HG03025 (cell line): Measurements from ENCODE around the gene KCNRG.
"Not testable (repeated sequence)": the region's sequence is repeated elsewhere in the genome, so short reads cannot be mapped to it uniquely, and the experiment has no call there.

ENCODE experiments used
- ATAC-seq: cut with Tn5 transposase; IDR thresholded peaks from one replicate; pipeline ENCODE4 v1.9.1; 2021; ENCODE audit warnings: mild to moderate bottlenecking, moderate library complexity; ENCODE audit not compliant: unreplicated experiment, low FRiP score

The KCNRG gene

DNA sequence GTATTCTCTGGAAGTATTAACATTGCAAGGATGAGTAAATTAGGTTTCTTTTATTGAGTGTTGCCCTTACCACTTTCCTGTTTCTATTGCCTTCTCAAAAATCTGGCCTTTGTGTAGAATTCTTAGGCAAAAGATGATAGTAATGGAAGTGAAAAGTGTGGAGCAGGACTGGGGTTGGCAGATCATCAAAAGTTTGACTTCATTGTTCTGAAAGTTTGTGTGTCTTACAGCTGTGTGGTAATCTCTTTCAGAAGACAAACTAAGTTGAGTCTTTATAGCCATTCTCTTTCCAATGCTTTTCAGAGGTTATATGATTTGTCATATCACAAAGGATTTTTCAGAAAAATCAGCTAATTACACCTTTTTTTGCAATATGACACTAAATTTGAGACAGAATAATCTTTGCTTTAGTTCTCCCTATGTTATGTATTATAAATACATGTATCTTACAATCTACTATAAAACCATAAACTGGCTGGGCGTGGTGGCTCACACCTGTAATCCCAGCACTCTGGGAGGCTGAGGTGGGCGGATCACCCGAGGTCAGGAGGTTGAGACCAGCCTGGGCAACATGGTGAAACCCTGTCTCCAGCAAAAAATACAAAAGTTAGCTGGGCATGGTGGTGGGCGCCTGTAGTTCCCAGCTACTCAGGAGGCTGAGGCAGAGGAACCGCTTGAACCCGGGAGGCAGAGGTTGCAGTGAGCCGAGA lies 8.7 kb upstream of the KCNRG start:
- no peak for ATAC-seq

DNA sequence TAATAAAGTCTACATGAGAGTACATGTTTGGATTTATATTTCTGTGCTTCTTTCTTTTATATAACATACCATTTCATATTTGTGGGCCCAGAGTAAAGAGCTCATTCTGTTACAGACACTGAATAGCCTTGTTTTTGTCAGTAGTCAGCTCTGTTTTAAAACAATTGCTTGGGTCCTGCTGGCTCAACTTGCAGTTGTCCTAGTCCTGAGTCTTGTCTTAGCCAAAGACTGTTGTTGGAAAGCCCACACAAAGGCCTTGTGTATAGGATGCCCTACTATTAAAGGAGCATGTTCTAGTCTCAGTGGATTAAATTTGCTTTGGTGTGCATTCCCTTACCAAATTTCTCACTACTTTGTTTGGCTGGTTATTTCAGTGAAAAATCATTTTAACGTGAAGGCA lies 3.8 kb upstream of the KCNRG start:
- ATAC-seq = no peak

DNA sequence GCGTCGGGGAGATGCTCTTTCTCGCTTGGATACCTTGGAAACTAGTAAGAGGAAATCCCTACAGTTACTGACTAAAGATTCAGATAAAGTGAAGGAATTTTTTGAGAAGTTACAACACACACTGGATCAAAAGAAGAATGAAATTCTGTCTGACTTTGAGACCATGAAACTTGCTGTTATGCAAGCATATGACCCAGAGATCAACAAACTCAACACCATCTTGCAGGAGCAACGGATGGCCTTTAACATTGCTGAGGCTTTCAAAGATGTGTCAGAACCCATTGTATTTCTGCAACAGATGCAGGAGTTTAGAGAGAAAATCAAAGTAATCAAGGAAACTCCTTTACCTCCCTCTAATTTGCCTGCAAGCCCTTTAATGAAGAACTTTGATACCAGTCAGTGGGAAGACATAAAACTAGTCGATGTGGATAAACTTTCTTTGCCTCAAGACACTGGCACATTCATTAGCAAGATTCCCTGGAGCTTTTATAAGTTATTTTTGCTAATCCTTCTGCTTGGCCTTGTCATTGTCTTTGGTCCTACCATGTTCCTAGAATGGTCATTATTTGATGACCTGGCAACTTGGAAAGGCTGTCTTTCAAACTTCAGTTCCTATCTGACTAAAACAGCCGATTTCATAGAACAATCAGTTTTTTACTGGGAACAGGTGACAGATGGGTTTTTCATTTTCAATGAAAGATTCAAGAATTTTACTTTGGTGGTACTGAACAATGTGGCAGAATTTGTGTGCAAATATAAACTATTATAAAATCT lies 2.7 kb upstream of the KCNRG start:
- no peak for ATAC-seq

DNA sequence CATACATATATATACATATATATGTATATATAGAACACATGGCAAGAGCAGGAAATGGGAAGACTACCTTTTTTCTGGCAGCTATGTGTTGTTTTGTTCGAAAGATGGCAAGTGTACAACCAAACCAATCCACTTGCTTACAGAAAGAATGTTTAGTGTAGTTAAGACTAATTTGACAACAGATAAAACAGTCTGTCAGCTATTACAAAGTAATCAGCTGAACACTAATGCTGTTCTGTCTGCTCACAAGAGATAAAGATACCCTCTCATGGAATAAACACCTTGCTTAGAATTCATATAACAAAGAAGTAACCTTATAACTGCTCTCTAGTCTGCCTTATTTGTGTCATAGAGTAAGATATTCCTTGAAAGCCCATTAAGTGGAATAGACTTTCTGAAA lies 858 bp upstream of the KCNRG start:
- no peak for ATAC-seq

DNA sequence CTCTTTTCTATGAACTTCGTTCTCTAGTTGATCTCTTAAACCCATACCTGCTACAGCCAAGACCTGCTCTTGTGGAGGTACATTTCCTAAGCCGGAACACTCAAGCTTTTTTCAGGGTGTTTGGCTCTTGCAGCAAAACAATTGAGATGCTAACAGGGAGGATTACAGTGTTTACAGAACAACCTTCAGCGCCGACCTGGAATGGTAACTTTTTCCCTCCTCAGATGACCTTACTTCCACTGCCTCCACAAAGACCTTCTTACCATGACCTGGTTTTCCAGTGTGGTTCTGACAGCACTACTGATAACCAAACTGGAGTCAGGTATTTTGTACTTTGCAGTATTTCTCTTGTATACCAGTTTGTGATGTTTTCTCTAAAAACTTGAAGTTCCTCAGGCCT lies 506 bp downstream of the KCNRG start:
- ATAC-seq = no peak

DNA sequence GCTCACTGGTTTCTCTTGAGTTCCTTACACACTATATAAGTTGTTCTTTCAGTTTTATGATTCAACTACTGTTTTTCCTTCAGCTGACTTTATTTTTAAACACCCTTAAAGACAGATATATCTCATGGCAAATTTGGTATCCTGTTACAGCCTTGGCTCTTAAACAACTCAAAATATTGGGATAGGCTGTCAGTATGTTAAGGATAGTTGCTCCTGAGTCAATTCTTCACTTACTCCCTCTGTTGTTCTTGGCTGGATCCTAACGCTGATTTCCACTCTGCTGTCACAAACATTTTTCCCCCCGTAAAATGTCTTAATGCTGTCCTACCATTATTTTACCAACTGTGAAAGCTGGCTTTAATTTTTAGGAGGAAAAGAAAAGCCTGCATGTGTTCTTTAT lies 1.2 kb downstream of the KCNRG start:
- no peak for ATAC-seq

DNA sequence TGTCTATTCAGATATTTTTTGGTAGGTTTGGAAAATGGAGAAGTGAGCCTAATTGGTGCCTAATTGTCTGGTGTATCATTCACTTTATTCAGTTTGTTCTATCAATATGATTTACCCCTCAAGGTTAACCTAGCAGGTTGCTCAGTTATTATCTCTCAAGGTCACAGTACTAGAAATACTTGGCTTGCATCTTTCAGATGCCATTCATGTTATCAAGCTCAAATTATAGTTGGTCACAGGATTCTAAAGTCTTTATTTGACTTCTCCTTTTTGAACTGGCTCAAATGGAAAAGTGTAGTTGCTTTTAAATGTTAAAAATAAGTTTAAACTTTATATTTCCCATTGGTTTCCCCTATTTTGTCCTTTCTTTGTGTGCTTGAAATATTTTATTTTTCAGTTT lies 2.6 kb downstream of the KCNRG start:
- ATAC-seq = no peak

DNA sequence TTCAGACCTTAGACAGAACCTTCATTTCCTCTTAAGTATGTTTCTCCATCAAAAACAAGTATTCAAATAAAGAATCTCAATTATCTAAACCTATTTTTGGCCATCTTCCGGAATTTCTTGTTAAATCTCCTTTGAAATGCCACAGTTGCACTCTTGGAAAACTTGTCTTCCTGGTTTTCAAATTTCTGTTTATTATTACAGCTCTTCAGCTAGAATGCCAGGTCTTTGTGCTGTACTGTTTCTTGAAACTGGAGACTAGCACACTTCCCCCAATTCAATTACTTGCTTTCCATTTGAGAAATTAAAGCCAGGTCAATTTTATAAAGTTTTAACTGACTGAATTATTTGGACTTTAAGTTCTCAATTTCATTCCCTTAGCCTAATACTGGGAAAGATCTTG lies 10.2 kb downstream of the KCNRG start:
- ATAC-seq = no peak

DNA sequence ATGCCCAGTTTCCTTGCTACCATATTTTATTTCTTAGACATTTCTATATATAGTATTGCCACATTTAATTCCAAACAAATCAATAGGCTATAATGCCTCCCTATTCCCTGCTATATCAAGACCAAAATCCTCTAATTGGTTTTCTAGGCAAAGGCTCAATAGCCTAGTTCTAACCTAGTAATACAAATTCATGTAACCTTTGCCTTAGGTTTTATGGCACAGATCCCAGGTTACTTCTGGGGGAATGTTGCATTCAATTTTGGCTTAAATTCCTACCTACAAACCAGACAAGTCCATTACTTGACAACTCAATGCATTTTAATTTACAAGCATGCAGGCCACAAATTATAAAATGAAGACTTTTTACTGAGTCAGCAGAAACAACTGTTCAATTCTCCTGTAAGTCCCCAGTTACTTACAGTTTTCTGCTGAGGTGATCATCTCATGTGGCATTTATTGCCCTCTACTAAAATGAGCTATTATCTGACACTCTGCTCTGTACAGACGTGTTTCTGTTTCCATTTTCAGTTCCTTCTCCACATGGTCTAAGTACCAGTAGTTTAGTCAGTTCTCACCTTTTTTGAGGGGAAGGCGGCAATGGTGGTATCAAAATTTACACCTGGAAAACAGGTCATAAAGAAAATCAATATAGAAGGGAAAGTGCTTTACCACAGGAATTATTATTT lies 11.7 kb downstream of the KCNRG start:
- peak; percentile 97 for ATAC-seq

DNA sequence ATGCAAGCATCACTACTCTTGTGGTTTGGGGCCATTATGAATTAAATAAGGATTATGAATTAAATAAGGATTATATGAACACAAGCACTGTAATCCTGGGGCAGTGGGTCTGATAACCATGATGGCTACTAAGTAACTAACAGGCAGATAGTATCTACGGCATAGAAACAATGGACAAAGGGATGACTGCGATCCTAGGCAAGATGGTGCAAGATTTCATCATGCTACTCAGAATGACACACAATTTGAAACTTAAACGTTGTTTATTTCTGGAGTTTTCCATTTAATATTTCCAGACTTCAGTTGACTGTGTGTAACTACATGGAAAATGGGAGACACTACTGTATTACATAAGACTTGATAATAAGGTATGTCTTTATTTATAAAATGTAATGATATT lies 15.1 kb downstream of the KCNRG start:
- no peak for ATAC-seq

DNA sequence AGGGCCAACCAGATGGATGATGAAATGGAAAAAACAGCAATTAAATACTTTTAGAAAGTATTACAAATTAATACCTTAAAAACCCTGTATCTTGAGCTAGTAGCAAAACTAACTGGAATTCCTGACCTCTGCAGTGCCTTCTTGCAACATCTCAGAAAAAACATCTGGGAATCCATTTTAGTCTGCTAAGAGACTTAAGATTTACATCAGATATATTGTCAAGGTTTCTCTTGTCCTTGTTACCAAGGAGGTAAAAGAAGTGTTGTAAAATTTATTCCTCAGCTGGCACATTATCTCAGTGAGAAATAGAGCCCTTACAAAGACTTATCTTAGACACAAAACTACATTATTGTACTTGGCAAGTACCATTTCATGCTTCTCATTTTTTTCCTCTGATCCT lies 18.5 kb downstream of the KCNRG start:
- ATAC-seq = no peak

DNA sequence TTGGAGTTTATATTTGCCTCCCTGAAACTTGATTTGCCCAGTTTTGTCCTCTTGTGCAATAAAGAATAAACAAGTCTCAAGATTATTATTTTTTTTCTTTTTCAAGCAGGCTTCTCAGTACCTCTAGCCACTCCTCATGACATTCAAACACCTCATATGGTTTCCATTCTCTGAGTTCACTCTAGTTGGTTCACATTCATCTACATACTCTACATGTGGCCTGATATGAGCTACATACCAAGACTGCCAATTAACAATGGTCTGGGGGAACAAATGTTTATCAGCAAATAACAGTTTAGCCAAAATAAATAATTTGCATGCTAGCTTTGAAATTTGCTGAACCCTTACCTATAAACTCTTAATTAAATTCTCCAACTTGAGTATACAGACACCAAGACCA lies 22.5 kb downstream of the KCNRG start:
- no peak for ATAC-seq

DNA sequence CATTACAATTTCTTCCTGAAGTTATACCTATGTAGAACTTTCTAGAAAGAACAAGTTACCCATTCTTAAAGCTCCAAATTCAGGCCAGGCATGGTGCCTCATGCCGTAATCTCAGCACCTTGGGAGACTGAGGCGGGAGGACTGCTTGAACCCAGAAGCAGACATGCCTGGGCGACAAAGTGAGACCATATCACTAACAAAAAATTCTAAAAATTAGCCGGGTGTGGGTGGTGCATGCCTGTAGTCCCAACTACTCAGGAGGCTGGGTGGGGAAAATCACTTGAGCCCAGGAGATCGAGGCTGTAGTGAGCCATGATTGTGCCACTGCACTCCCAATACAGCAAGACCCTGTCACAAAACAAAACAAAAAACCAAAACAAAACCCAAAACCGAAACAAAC lies 23.0 kb downstream of the KCNRG start:
- ATAC-seq = no peak

DNA sequence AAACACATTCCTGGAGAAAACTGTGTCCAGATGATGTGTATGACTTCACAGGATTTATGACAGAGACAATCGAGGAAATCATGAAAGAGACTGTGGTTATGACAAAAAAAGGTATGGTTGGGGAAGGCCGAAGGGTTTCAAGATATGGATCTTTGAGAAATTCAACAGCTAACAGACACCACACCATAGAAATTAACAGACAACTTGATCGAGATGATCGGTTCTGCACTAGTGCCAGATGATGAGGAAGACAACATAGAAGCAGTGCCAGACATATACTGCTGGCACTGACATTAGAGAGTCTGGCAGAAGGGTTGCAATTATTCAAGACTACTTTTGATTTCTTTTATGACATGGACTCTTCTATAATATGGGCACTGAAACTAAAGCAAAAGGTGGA lies 37.2 kb downstream of the KCNRG start:
- no peak for ATAC-seq

DNA sequence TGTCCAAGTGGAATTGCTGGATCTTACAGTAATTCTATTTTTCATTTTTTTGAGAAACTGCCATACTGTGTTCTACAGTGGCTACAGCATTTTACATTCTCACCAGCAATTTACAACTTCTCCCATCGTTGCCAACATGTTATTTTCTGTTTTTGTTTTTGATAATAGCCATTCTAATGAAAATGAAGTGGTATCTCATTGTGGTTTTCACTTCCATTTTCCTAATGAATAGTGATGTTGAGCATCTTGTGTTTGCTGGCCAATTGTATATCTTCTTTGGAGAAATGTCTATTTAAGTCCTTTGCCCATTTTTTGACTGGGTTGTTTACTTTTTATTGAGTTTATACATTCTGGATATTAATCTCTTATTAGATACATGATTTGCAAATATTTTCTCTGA lies 38.6 kb downstream of the KCNRG start:
- ATAC-seq = no peak

DNA sequence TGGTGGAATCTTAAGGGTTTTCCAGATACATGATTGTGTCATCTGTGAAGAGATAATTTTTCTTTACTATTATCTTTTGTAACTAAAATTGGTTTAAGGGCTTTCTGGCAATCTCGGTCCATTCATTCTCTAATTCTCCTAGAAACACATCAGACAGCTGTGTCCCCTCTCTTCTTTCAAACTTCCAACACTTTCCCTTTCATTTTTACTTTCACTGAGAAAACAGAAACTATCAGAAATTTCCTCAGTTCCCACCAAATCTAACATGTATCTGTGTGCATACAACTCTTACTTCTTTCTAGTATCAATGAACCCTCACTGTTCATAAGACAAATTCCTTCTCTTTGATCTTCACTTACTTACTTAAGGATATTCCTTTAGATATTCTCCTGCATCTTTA lies 40.2 kb downstream of the KCNRG start:
- ATAC-seq = no peak

DNA sequence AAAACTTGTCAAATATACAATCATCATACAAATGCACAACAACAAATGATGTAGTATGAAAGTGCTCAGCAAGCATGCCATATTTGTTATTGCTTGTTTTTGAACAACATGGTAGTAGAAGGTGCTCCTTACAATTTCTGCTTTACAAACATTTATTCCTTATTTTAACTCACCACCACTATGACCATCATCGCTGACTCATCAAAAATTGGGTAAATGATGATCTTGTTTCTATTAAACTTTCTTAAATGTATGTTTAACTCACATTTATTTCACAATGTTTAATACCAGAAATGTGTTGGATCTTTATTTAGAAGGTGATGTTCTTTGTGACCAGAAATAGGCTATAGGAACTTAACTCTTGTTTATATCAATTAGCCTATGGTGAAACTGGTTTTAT lies 45.5 kb downstream of the KCNRG start:
- no peak for ATAC-seq

DNA sequence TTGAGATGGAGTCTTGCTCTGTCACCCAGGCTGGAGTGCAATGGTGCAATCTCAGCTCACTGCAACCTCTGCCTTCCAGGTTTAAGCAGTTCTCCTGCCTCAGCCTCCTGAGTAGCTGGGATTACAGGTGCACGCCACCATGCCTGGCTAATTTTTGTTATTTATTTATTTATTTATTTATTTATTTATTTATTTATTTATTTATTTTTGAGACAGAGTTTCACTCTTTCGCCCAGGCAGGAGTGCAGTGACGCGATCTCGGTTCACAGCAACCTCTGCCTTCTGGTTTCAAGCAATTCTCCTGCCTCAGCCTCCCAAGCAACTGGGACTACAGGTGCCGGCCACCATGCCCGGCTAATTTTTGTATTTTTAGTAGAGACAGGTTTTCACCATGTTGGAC lies 47.1 kb downstream of the KCNRG start:
- not testable (repeated sequence) for ATAC-seq

DNA sequence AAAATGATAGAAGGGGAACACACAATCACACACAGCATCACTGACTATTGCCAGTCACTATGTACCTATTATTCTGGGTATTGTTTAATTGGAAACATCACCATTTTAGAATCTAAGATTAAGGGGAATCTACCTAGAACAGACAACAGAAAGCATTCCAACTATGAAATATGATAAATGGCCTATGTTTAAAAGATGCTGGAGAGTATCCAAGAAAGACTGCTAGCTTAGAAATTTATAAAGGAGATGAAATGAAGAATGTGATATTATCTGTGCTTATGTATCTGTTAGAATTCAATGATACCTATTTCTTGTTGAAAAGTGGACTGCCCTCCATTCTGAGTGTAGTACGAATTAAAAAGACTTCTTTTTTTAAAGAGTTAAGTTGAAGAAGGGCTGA lies 50.5 kb downstream of the KCNRG start:
- no peak for ATAC-seq

DNA sequence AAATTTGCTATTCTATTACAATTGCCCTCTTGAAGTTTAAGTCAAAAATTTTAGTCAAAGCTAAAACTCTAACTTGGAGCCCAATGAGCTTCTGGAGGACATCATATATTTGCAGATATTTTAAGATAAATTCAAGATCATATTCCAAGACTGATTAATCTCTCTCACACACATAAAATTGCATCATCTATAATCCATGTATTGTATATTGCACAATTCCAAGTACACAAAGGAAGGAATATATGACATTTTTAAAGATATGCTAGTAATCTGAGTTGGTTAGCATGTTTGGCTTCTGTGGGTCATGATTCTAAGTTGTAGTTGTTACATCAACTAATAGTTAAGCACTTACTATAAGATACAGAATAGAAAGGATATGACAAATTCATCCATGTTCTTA lies 53.3 kb downstream of the KCNRG start:
- no peak for ATAC-seq

DNA sequence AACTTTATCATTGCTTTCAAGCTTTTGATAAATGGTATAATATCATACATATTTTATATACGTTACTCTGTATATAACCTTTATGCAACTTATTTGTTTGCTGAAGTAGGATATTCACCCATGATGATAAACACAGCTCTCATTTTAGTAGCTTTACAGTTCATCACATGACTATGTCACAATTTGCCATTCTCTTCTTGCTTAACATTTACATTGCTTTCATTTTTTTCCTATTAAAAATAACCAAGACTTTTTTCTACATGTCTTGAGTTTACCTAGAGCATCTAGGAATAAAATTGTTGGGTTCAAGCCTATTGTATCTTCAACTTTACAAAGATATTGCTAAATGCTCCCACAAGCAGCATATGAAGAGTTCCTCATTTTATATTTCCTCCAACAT lies 54.0 kb downstream of the KCNRG start:
- no peak for ATAC-seq

DNA sequence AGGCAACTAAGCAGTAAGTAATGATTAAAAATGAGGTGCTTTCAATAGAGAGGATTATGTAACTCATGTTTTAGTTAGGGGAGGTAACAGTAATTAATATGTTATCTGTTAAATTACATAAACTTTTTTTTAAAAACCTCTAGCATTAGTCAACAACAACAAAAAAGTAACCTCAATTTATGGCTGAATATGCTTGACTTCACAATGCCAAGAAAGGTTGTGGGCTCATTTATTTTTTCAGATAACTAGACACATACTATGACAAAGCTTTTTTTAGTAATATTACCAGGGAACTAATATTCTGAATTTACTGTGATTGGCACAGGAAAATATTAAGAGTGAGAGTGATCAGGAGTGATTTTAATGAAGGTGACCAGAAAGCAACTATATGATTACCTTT lies 54.9 kb downstream of the KCNRG start:
- no peak for ATAC-seq
